Measurements from ENCODE around the gene EPHB2. TPM values are rescaled to one million over a fixed set of nuclear protein-coding genes. Genes with fewer than 3 reads are reported as not detected.

Gene EPHB2
- total and polyA plus RNA-seq, 2 of the 13 experiments (the other 11 are each of a cell fraction or from before 2014, with no cell fraction given): 0.03 to 0.11 TPM

DNA sequence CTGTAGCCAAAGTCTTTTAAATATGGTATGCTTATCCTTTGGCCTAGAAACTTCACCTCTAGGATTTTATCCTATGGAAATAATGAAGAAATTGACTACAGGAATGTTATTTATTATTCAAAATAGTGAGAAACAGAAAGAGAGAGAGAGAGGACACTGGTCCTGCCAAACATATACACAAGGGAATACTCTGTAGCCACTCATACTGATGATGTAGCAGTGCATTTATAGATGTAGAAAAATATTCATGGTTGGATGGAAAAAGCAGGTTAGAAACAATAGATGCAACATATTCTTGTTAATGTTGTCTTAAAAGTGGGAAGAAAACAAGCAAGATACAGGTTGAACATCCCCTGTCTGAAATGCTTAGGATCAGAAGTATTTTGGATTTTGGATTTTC, 22.2 kb upstream of the EPHB2 start:
- no peak for ATAC-seq
- Histone ChIP-seq H3K9ac (ENCODE audit: insufficient read depth, low read depth, low read length) (no peak overlapping the region), H3K9me3 (ENCODE audit: low read length) (no peaks in the 10 kb centered on the region), H3K4me1 (ENCODE audit: insufficient read depth, low read length) (no peaks in the 10 kb centered on the region), H3K27me3 (ENCODE audit: control insufficient read depth in 1 of 2, insufficient read depth in 2 of 2, low read length in 2 of 2) (peaks cover 0 to 10% of the 10 kb centered on the region in 2 experiments; a peak in 1 of 5 replicates), H3K4me3 (replicated peaks in 1 of 3; ENCODE audit: insufficient read depth in 1 of 3, low read depth in 2 of 3, low read length in 3 of 3) (no peak overlapping the region), H4K20me1 (ENCODE audit: insufficient read depth, low read length) (no peaks in the 10 kb centered on the region), H3K4me2 (ENCODE audit: low read depth, low read length) (no peak overlapping the region), H3K27ac (ENCODE audit: extremely low read length, insufficient read depth, low read length) (no peak overlapping the region), H2AFZ (ENCODE audit: low read length) (no peak overlapping the region), H3K79me2 (ENCODE audit: insufficient read depth, low read length) (no peaks in the 10 kb centered on the region), H3K36me3 (replicated peaks in 1 of 2; ENCODE audit: control insufficient read depth in 1 of 2, insufficient read depth in 2 of 2, low read length in 2 of 2) (no peaks in the 10 kb centered on the region)
- FAIRE-seq: no peak
- POLR2A ChIA-PET: no interaction called here
- no TSS peak for BruUV-seq (replicated peaks)
- in situ Hi-C loops (cut with HindIII; ENCODE audit: extremely low pct_ligation_motif_present, low pct_unique_long_range_greater_than_20kb) (no loop called here), intact Hi-C loops (cut with micrococcal nuclease; ENCODE audit: unreplicated experiment) (no loop called here)
- CTCF ChIA-PET (ENCODE audit: low intra/inter-chr PET ratio, low total read pairs): no interaction called here
- no peak for DNase-seq (ENCODE audit: low spot score)
- TF ChIP-seq ZNF782 (CRISPR knock-in tag; IDR thresholded peaks at IDR 0.05; ENCODE audit: borderline replicate concordance) (no peak), MAFK (conservative IDR thresholded peaks at IDR 0.05 in 1 of 2, IDR thresholded peaks at IDR 0.05 in 1 of 2; ENCODE audit: low read length in 2 of 2) (no peak), IRF2 (CRISPR knock-in tag; IDR thresholded peaks at IDR 0.05) (no peak), ZNF143 (CRISPR knock-in tag; IDR thresholded peaks at IDR 0.05) (no peak), ZNF121 (CRISPR knock-in tag; IDR thresholded peaks at IDR 0.05) (no peak), GFI1 (CRISPR knock-in tag; IDR thresholded peaks at IDR 0.05; ENCODE audit: borderline replicate concordance) (no peak), NFATC3 (CRISPR knock-in tag; IDR thresholded peaks at IDR 0.05) (no peak), ARNT2 (CRISPR knock-in tag; IDR thresholded peaks at IDR 0.05; ENCODE audit: low read depth) (no peak), SOX6 (IDR thresholded peaks at IDR 0.05) (no peak), SOX6 (CRISPR knock-in tag; IDR thresholded peaks at IDR 0.05) (no peak), ASH2L (IDR thresholded peaks at IDR 0.05; ENCODE audit: insufficient read length, low read depth, low read length) (no peak), ATF1 (CRISPR knock-in tag; IDR thresholded peaks at IDR 0.05) (no peak)
- TF ChIP-seq, protein P1, sequence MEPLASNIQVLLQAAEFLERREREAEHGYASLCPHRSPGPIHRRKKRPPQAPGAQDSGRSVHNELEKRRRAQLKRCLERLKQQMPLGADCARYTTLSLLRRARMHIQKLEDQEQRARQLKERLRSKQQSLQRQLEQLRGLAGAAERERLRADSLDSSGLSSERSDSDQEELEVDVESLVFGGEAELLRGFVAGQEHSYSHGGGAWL (CRISPR knock-in tag; IDR thresholded peaks at IDR 0.05): no peak
- TF ChIP-seq, protein P2, sequence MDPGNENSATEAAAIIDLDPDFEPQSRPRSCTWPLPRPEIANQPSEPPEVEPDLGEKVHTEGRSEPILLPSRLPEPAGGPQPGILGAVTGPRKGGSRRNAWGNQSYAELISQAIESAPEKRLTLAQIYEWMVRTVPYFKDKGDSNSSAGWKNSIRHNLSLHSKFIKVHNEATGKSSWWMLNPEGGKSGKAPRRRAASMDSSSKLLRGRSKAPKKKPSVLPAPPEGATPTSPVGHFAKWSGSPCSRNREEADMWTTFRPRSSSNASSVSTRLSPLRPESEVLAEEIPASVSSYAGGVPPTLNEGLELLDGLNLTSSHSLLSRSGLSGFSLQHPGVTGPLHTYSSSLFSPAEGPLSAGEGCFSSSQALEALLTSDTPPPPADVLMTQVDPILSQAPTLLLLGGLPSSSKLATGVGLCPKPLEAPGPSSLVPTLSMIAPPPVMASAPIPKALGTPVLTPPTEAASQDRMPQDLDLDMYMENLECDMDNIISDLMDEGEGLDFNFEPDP (CRISPR knock-in tag; conservative IDR thresholded peaks at IDR 0.05): no peak
- TF ChIP-seq, protein P3, sequence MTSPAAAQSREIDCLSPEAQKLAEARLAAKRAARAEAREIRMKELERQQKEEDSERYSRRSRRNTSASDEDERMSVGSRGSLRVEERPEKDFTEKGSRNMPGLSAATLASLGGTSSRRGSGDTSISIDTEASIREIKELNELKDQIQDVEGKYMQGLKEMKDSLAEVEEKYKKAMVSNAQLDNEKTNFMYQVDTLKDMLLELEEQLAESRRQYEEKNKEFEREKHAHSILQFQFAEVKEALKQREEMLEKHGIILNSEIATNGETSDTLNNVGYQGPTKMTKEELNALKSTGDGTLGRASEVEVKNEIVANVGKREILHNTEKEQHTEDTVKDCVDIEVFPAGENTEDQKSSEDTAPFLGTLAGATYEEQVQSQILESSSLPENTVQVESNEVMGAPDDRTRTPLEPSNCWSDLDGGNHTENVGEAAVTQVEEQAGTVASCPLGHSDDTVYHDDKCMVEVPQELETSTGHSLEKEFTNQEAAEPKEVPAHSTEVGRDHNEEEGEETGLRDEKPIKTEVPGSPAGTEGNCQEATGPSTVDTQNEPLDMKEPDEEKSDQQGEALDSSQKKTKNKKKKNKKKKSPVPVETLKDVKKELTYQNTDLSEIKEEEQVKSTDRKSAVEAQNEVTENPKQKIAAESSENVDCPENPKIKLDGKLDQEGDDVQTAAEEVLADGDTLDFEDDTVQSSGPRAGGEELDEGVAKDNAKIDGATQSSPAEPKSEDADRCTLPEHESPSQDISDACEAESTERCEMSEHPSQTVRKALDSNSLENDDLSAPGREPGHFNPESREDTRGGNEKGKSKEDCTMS (CRISPR knock-in tag; conservative IDR thresholded peaks at IDR 0.05): no peak

Data from HepG2 (cell line).